H1 (cell line): ENCODE measurements around the gene TSPAN15. TPM values are rescaled to one million over a fixed set of nuclear protein-coding genes. Genes with fewer than 3 reads are reported as not detected.

Experiments
- BACH1 ChIP-seq: IDR thresholded peaks from 2 replicates; pipeline ENCODE4 v1.6.1; 2012; ENCODE audit warnings: low read length, improper control_type of control experiment
- KDM5A ChIP-seq: fragments of 200-600 bp; IDR thresholded peaks from 2 replicates; pipeline ENCODE4 v1.7.1; 2012; ENCODE audit warnings: mild to moderate bottlenecking, low read length, inconsistent platforms, mixed read lengths
- RAD21 ChIP-seq, 2 experiments: IDR thresholded peaks in 1 of 2; conservative IDR thresholded peaks in 1 of 2; 2 replicates each; pipeline ENCODE4 v1.6.1; 2011; ENCODE audit warnings: low read depth in 2 of 2, low read length in 2 of 2, improper control_type of control experiment in 1 of 2, inconsistent platforms in 1 of 2, mild to moderate bottlenecking in 1 of 2, moderate library complexity in 1 of 2
- RXRA ChIP-seq: IDR thresholded peaks from 2 replicates; pipeline ENCODE4 v1.6.1; 2011; ENCODE audit warnings: low read depth, mild to moderate bottlenecking, low read length, moderate library complexity; ENCODE audit not compliant: insufficient read depth
- SIN3A ChIP-seq, 2 experiments: IDR thresholded peaks in 1 of 2; conservative IDR thresholded peaks in 1 of 2; 2 replicates each; pipeline ENCODE4 v1.6.1; 2011 to 2012; ENCODE audit warnings: low read length in 2 of 2, improper control_type of control experiment in 1 of 2, low read depth in 1 of 2, mild to moderate bottlenecking in 1 of 2
- YY1 ChIP-seq: IDR thresholded peaks from 2 replicates; pipeline ENCODE4 v1.6.1; 2011; ENCODE audit warnings: low read depth, mild to moderate bottlenecking, low read length
- polyA plus RNA-seq, 7 experiments: library from polyadenylated mRNA; depleted of rRNA in 3 of 7; stranded (reverse) in 5 of 7; unstranded in 2 of 7; fragments of >200 nt in 5 of 7; fragments of 200-250 nt in 2 of 7; gene quantifications; 1 replicate in 5 of 7; 2 replicates in 1 of 7; 4 replicates in 1 of 7; pipeline versions ENCODE4 v1.2.1 to v1.2.3, GENCODE V29; 2011 to 2013; ENCODE audit warnings: missing spikeins in 2 of 7, mixed read lengths in 2 of 7
- total RNA-seq: library from RNA; stranded (reverse); fragmentation: NEBNext Ultra II Directional; extraction: Animal tissue kit (Norgen Biotek cat#: 25700); gene quantifications from 2 replicates; pipeline ENCODE4 v1.2.1, GENCODE V29; 2021
- TF ChIP-seq, protein P1 (sequence below), 3 experiments: IDR thresholded peaks; 1 replicate in 2 of 3; 2 replicates in 1 of 3; pipeline versions ENCODE4 v1.5.1 to v1.6.1; 2011; ENCODE audit warnings: low read length in 3 of 3, mild to moderate bottlenecking in 3 of 3, inconsistent platforms in 2 of 3, low read depth in 1 of 3, moderate library complexity in 1 of 3; ENCODE audit not compliant: insufficient read depth in 1 of 3; ENCODE audit errors: control extremely low read depth in 1 of 3

Gene TSPAN15
- total and polyA plus RNA-seq, 2 of the 8 experiments (the other 6 are each of a cell fraction or from before 2014, with no cell fraction given), result 9.7 to 20.0 TPM

- no peak for TF ChIP-seq RAD21 (IDR thresholded peaks at IDR 0.05 in 1 of 2, conservative IDR thresholded peaks at IDR 0.05 in 1 of 2; ENCODE audit: low read depth in 2 of 2, low read length in 2 of 2)
- TF ChIP-seq SIN3A (conservative IDR thresholded peaks at IDR 0.05 in 1 of 2, IDR thresholded peaks at IDR 0.05 in 1 of 2; ENCODE audit: low read depth in 1 of 2, low read length in 2 of 2), result no peak
- no peak for TF ChIP-seq RXRA
- TF ChIP-seq, protein P1, sequence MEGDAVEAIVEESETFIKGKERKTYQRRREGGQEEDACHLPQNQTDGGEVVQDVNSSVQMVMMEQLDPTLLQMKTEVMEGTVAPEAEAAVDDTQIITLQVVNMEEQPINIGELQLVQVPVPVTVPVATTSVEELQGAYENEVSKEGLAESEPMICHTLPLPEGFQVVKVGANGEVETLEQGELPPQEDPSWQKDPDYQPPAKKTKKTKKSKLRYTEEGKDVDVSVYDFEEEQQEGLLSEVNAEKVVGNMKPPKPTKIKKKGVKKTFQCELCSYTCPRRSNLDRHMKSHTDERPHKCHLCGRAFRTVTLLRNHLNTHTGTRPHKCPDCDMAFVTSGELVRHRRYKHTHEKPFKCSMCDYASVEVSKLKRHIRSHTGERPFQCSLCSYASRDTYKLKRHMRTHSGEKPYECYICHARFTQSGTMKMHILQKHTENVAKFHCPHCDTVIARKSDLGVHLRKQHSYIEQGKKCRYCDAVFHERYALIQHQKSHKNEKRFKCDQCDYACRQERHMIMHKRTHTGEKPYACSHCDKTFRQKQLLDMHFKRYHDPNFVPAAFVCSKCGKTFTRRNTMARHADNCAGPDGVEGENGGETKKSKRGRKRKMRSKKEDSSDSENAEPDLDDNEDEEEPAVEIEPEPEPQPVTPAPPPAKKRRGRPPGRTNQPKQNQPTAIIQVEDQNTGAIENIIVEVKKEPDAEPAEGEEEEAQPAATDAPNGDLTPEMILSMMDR (IDR thresholded peaks at IDR 0.05; ENCODE audit: control extremely low read depth in 1 of 3, insufficient read depth in 1 of 3, low read depth in 1 of 3, low read length in 3 of 3), result no peak
- no peak for TF ChIP-seq YY1
- no peak for TF ChIP-seq BACH1
- no peak for TF ChIP-seq KDM5A
Observed at GRCh38 chr10:69492091-69492745, 41.0 kb downstream of the TSPAN15 start (continued).
